OCI-LY1 (cell line): ENCODE measurements around the gene KCNMB2.

Source experiments
- CTCF ChIP-seq: fragments of 200-600 bp; sonication (generic), shearing (Covaris generic); IDR thresholded peaks from 2 replicates; pipeline ENCODE4 v1.5.1; 2017; ENCODE audit warnings: mild to moderate bottlenecking, antibody characterized with exemption, low read length, moderate library complexity, mixed read lengths
- EZH2 ChIP-seq: fragments of 200-600 bp; sonication (generic), shearing (Covaris generic); IDR thresholded peaks from 2 replicates; pipeline ENCODE4 v1.8.0; 2017; ENCODE audit warnings: borderline replicate concordance, mixed run types, mild to moderate bottlenecking, antibody characterized with exemption, low read length, moderate library complexity, mixed read lengths

GRCh38 chr3:178743297-178743696 lies 207.1 kb downstream of the KCNMB2 start:
- TF ChIP-seq CTCF (no peak), EZH2 (no peak)
